GM18511 (cell line): Measurements from ENCODE around the gene JMJD8.
A peak's percentile ranks its signal among the peaks of the same experiment; 100 is the strongest.

Source experiments
- ATAC-seq: cut with Tn5 transposase; IDR thresholded peaks from one replicate; pipeline ENCODE4 v1.9.1; 2021; ENCODE audit warnings: mild to moderate bottlenecking, moderate library complexity; ENCODE audit not compliant: unreplicated experiment

The JMJD8 gene, protein sequence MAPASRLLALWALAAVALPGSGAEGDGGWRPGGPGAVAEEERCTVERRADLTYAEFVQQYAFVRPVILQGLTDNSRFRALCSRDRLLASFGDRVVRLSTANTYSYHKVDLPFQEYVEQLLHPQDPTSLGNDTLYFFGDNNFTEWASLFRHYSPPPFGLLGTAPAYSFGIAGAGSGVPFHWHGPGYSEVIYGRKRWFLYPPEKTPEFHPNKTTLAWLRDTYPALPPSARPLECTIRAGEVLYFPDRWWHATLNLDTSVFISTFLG

DNA sequence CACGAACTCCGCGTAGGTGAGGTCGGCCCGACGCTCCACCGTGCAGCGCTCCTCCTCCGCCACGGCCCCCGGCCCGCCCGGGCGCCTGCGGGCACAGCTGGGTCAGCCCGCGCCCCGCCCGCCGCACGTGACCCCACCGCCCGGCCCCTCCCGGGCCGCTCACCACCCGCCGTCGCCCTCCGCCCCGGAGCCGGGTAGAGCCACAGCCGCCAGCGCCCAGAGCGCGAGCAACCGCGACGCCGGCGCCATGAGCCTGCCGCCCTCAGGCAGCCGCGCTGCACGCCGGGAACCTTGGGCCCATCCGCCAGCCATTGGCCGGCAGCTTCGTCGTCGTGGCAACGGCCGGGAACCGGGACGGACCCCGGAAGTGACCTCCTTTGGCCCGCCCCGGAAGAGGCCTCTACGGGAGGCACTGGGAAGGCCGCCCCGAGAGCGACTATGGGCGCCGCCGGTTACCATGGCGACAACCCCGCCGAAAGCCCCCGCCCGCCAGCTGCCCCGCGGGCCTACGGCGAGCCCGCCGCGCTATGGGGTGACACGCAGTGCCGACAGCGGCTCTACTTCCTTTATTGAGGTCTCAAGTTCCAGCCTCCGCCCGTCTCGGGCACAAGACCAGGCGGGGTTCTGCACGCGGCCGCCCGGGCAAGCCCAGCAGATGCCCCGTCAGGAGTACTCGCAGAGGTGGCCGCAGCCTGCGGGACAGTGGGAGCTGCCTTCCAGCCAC lies at the start of gene JMJD8:
Gene JMJD8, minus strand, starts transcription at position 264 of the 724 bp plus-strand sequence. Its CDS starts 15 bp downstream, at position 249.
- ATAC-seq, result peak; percentile 72

DNA sequence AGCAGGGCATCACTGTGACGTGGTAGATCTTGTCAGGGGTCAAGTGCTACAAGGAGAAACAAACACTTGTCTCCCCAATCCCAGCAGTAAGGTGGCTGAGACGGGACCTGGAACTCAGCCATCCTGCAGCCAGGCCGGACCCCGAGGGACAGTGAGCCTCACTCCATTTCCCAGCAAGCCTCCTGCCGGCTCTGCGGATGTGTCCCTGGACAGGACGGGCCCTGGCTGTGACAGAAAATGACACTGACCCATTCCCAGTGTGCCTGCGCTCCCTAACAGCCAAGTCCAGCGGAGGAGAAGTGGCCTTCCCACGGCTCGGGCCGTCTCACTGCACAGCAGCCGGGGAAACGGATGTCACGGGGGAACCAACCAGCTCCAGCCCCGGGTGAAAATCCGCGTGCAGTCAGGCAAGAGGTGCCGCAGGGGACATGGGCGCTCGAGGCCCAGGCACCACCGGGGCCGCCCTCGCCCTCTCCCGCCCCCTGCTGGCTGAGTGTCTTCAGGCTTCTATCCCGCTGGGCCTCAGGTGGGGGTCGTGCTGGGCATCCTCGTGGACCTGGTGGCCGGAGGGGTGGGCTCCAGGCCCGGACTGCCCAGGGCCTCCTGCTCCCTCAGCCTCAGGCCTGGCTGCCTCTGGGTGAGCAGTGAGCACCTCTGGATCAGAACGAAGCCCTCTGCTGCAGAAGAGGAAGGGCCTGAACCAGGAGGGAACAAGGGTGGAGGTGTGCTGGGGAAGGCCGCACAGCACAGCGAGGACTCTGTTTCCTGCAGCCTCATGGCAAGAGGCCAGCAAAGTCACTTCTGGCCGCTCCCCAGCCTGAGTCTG lies 49.5 kb upstream of the JMJD8 start:
- no peak for ATAC-seq

DNA sequence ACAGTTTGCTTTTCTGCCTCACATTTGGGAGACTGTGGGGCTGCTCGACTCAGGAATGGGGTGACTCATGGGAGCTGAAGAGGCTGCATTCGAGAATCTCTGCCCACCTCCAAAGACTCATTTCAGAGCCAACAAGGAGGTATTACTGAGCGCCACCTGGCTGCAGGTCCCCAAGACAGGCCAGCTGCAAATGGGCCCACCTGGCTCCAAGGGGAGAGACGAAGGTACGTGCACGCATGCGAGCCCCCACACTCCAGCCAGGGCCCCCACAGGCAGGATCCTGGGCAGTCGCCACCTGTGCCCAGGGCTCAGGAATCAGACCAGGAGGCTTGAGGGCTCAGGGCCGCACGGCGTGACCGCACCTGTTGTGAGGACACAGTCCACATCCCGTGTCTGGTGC lies 48.8 kb upstream of the JMJD8 start:
- ATAC-seq, result no peak

DNA sequence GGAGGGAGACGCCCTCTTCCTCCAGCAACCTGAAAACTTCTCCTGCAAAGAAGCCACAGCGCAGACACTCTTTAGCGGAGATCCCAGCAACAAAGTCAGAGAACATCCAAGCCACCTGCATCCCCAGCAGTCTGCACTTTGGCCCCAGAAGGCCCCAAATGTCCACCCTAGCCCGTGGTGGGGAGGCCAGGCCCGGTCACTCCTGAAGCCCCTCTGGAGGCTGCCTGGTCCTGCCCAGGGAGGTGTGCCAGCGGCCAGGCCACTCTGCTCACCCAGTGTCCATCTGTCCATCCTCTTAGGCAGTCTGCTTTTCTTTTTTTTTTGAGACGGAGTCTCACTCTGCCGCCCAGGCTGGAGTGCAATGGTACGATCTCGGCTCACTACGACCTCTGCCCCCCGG lies 48.2 kb upstream of the JMJD8 start:
- ATAC-seq, result no peak

DNA sequence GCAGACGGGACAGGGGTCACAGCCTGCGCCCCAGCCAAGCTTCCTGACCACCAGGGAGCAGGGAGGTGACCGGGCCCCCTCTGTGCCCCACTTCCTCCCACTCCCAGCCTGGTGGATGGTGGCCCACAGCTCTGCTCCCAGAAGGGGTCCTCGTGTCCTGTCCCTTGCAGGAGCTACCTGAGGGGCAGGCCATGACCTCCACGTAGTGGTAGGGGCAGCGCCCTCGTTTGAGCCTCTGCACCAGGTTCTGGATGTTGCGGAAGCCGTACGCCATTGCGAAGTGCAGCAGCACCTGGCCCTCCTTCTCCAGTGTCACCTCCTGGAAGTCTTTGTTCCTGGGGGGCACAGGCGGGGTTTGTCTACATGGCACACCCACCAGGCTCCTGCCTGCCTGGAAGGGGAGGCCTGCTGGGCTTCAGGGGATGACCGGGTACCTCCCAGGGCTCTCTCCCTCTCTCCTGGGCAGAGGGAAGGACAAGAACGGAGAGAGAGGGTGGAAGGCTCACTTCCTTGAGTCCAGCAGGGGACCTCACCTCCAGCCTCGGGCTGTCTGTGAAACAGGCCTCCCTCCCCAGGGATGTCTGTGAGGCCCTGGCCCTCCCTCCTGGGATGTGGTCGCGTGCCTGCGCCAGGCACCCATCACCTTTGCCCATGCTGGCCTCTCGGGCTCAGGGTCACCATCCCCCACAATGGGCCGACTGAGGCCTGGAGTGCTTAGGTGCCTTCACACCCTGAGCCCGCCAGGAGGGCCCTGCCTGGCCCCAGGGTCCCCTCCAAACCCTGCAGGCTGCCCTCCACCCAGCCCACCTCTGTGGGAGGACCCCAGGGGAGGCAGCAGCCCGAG lies 46.8 kb upstream of the JMJD8 start:
- no peak for ATAC-seq

DNA sequence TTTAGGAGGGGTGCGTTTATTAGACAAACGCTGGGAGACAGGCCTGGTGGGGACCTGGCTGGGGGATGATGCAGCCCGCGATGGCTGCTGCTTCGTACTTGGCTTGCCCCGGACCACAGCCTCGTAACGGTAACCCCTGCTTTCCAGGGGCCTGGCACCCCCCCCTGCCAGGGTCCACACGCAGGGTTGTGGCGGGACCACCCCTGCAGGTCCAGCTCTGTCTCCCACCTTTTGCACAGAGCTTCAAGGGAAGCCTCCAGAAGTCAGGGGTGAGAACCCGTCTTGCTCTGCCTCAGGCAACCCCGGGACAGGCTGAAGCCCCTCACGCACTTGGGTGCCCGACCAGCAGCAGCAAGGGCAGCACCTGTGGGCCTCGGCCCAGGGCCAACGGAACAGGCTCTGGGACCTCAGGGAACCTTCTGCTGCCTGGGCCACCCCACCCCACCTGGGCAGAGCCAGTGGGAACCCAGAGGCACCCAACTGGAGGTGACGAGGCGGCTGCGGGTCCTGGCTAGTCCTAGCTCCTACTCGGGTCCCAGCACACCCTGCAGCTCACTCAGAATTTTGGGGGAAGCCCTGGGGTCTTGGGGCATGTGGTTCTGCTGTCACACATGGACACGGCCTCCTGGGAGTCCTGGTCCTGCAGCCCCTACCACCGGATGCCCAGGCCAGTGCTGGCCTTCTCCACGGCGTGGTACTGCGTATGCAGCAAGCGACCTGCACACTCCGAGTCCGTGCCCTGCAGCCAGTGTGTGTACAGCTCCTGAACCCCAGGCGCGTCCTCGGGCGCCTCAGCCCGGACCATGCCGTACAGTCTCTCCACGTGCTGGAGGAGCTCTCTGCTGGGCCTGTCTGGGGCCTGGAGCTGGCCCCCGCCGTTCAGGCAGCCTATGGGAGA lies 45.9 kb upstream of the JMJD8 start:
- no peak for ATAC-seq

DNA sequence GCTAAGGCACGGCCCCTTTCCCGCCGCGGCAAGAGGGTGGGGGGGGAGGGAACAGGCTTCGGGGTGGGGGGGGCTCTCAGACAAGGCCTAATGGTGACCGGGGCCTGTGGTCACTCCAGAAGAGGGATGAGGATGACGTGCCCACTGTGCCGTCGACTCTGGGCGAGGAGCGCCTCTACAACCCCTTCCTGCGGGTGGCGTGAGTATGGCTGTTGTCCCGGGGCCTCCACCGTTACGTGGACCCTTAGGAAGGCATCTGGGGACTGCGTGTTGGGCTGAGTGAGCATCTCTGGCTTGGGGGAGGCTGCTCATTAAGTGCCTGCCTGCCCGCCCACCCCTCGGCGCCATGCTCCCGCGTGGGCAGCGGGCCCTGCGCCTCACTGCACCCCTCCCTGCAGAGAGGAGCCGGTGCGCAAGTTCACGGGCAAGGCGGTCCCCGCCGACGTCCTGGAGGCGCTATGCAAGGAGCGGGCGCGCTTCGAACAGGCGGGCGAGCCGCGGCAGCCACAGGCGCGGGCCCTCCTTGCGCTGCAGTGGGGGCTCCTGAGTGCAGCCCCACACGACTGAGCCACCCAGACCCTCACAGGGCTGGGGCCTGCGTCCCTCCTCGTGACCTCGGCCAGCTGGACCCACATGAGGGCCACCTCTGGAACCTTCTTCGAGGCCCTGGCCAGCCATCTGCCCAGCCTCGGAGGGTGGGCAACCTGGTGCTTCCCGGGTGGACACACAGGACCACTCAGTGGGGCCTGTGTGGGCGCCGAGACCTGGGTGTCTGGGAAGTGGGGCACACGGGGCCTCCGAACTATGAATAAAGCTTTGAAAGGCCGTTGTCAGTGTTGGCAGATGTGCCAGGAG lies 45.0 kb upstream of the JMJD8 start:
- no peak for ATAC-seq

DNA sequence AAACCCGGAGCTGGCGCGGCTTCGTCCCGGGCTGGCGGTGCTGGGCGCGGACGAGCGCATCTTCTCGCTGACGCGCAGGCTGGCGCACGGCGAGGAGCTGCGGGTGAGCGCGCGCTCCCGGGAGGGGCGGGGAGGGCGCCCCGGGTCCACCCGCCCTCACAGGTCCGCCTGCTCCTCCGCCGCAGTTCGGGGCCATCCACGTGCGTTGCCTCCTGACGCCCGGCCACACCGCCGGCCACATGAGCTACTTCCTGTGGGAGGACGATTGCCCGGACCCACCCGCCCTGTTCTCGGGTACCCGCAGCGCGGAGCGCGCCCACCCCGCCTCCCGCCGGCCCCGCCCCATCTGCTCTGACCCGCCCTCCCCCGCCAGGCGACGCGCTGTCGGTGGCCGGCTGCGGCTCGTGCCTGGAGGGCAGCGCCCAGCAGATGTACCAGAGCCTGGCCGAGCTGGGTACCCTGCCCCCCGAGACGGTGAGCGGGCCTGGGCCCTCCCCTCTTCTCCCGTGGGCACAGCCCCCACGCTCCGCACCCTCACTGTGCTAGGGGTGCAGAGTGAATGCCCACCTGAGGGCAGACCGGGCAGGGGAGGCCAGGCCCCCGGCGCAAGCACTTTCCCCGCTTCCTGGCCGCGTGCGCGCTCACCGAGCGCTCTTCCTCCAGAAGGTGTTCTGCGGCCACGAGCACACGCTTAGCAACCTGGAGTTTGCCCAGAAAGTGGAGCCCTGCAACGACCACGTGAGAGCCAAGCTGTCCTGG lies 44.2 kb upstream of the JMJD8 start:
- peak; percentile 43 for ATAC-seq

DNA sequence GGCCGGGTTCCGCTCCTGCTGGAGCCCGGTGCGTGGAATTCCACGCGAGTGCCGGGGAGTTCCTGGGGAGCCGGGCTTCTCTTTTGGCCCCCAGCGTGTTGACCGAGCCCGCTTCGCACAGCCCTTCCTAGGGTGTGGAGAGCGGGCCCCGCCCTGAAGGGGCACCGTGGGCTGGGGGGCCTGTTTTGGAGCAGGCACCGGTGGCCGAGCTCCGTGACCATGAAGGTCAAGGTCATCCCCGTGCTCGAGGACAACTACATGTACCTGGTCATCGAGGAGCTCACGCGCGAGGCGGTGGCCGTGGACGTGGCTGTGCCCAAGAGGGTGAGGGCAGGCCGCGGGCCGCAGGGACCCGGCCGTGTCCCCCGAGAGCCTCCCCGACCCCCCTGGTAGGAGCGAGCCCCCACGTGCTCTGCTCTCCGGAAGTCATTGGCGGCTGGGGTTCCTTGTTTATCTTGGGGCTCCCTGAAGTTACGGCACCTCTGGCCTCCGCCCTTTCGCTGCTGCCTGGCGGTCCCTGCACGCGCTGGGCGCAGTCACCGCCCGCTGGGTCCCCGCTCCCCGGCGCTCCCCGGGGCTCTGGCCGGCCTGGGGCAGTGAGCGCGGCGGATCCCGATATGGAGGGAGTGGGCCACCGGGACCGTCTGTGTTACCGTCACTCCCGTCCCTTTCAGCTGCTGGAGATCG lies 43.3 kb upstream of the JMJD8 start:
- no peak for ATAC-seq

DNA sequence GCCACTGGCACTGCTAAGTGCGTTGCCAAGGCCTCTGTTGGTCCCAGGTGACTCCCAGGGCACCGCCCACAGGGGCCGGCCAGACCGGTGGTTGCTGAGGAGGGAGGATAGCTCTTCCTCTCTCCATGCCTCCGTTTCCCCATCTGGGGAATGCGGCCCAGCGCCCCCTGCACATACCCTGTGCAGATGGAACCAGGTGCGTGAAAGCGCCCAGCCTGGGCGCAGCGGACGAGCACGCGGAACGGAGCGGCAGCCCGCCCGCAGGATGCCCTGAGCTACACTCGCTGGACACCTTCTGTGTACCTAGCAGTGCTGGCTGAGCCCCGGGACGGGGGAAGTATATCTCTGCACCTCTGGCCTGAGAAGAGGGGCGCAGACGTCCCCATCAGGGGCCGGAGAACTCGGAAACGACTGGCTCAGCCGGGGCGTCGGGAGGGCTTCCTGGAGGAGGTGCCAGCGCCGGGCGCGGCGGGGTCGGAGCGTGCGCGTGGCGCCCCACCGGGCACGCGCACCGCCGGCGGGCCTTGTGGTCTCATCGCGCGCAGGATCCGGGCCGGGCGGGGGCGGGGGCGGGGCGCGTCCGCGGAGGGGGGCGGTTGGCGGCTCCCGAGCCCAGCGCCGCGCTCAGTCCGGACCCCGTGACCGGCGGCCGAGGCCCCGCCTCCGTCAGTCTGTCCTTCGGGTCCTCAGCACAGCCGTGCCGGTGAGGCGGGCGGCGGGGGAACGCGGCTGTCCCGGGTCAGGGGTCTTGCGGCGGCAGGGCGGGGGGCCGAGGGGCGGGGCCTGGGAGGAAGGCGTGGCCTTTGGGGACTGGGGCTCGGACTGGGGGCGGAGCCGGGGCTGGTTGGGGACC lies 42.5 kb upstream of the JMJD8 start, which contains the start of the genes CCDC78 and HAGHL:
Gene CCDC78, minus strand, starts transcription at position 6 of the 853 bp plus-strand sequence. CDS start 76 bp downstream, outside the sequence.
Gene HAGHL, plus strand, starts transcription at position 669 of the 853 bp plus-strand sequence. CDS start 404 bp downstream, outside the sequence.
- ATAC-seq, result no peak

DNA sequence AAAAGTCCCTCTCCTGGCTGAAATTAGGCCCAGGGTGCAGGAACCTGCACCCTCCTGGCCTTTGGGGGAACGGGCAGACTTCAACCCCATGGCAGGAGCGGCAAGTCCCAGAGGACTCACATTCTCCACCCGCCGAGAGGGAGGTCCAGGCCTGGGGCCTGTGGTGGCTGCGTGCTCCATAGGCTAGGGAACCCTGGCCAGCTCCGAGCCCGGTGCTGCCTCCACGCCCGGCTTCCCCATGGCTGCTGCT lies 42.0 kb upstream of the JMJD8 start:
- no peak for ATAC-seq

DNA sequence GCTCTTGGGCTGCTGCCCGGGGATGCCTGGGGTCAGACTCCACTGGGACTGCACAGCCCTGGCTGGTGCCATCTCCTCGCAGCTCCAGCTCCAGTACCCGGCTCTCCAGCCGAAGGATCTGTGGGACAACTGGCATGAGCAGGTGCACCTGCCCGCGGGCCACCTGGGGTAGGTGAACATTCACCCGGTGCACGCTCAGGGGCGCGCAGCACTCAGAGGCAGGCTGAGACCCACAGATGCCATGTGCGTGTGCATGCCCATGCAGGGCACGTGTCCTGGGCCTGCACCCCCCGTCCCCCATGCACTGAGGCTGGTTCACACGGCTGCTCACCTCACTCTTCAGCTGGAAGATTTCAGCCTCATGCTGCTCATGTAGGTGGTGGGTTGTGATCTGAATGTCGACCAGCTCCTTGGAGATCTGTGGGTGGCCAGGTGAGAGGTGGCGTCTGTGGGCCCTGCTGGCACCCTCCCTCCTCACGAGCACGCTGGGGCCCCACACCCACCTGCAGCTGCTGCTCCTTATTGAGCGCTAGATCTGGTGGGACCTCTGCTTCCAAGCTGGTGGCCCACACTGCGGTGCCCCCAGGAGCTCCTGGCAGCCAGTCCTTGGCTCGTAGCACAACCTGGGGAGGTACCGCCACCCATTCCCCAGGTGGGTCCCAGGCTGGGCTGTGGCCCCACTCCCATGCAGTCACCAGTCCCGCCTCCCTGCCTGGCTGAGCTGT lies 41.5 kb upstream of the JMJD8 start:
- ATAC-seq, result no peak

DNA sequence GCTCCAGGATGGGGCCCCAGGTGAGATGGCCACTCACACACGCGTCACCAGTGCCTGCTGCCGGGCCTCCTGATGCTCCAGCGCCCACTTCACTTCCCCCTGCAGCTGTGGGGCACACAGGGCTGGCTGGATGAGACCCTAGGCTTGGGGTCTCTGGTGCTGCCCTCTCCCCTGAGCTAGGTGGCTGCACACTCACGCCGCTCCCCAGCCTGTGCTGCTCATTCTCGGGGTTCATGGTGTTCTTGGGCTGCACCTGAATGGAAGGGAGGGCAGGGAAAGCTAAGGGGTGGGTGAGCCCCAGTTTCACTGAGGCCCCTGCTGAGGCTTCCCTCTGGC lies 40.9 kb upstream of the JMJD8 start:
- ATAC-seq, result no peak

DNA sequence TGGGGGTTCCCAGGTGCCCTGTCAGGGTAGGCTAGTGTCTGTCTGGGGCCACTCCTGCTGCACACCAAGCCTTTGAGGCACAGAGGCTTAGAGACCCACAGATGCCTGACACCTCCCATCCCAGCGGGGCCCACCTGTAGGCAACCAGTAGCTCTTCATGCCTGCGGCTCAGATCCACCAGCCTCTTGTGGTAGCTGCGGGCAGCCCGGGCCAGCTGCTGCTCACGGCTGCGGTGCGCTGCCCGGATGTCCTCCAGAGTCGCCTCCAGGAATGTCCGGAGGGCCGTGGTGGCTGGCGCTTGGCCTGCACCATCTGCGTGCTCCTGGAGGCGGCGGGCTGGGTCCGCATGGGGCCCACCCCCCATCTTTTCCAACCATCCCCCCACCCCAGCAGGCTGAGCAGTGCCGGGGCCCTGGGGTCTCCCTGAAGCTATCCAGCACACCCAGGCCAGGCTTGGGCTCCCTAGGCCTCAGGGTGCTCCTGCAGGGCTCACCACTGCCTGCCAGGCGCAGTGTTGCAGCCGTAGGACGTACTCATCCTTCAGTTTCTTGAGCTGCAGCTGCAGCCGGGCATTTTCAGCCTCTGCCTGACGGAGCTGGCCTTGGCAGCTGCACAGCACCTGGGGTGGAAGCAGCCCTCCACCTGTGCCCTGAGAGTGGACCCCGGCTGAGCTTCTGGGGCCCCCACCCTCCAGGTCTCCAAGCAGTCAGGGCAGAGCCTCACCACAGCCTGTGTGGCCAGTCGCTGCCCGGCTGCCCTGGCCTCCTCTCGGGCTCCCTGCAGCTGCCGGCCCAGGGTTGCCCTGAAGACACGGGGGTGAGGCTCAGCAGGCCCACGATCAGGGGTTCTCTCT lies 40.3 kb upstream of the JMJD8 start:
- ATAC-seq, result no peak

DNA sequence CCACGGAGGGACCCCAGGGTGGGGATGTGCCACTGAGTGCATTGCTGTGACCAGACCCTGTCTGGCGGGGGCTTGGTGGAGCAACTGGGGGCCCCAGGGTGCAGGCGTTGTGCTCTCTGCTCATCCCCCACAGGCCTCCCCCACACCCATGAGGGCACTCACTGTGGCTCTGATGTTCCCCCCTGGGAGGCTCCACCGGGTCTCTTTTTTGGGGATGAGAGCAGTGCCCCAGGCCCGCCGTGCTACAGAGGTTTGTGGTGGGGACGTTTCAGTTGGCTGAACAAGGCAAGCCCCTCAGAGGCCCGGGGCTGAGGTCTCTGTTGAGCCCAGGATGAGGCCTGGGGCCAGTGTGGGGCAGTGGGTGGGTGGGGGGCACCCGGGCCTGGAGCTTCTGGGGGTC lies 39.6 kb upstream of the JMJD8 start:
- ATAC-seq, result no peak
